ENCODE measurements around the gene GPRC5C.
"Not testable (repeated sequence)": the region's sequence is repeated elsewhere in the genome, so short reads cannot be mapped to it uniquely, and the experiment has no call there.

The GPRC5C gene

GRCh38 chr17:74394977-74395376 lies 36.9 kb upstream of the GPRC5C start:
- DNase-seq (ENCODE audit: low read depth): no peak
- H3K4me3 ChIP-seq (ENCODE audit: low read length): no peak overlapping the region
- no peak for TF ChIP-seq CTCF (conservative IDR thresholded peaks at IDR 0.05; ENCODE audit: low read length)

- TF ChIP-seq CTCF (conservative IDR thresholded peaks at IDR 0.05; ENCODE audit: low read length): no peak
- no peak for DNase-seq (ENCODE audit: low read depth)
- no peak overlapping the region for H3K4me3 ChIP-seq (ENCODE audit: low read length)
Measured at GRCh38 chr17:74396567-74396966, 35.3 kb upstream of the GPRC5C start.

- DNase-seq (ENCODE audit: low read depth): no peak
- H3K4me3 ChIP-seq (ENCODE audit: low read length): no peak overlapping the region
- no peak for TF ChIP-seq CTCF (conservative IDR thresholded peaks at IDR 0.05; ENCODE audit: low read length)
Measured at GRCh38 chr17:74402048-74402447, 29.8 kb upstream of the GPRC5C start.

- H3K4me3 ChIP-seq (ENCODE audit: low read length): no peak overlapping the region
- no peak for TF ChIP-seq CTCF (conservative IDR thresholded peaks at IDR 0.05; ENCODE audit: low read length)
- DNase-seq (ENCODE audit: low read depth): no peak
Measured at GRCh38 chr17:74403512-74404137, 28.3 kb upstream of the GPRC5C start.

GRCh38 chr17:74404218-74404617 lies 27.7 kb upstream of the GPRC5C start:
- no peak overlapping the region for H3K4me3 ChIP-seq (ENCODE audit: low read length)
- TF ChIP-seq CTCF (conservative IDR thresholded peaks at IDR 0.05; ENCODE audit: low read length): no peak
- DNase-seq (ENCODE audit: low read depth): no peak

- no peak for DNase-seq (ENCODE audit: low read depth)
- H3K4me3 ChIP-seq (ENCODE audit: low read length): no peak overlapping the region
- no peak for TF ChIP-seq CTCF (conservative IDR thresholded peaks at IDR 0.05; ENCODE audit: low read length)
Measured at GRCh38 chr17:74404789-74405188, 27.1 kb upstream of the GPRC5C start.

- DNase-seq (ENCODE audit: low read depth): not testable (repeated sequence)
Measured at GRCh38 chr17:74405311-74405710, 26.6 kb upstream of the GPRC5C start.

GRCh38 chr17:74407384-74407783 lies 24.5 kb upstream of the GPRC5C start:
- no peak for DNase-seq (ENCODE audit: low read depth)
- no peak overlapping the region for H3K4me3 ChIP-seq (ENCODE audit: low read length)
- TF ChIP-seq CTCF (conservative IDR thresholded peaks at IDR 0.05; ENCODE audit: low read length): no peak

More at GRCh38 chr17:74405311-74405710, 26.6 kb upstream of the GPRC5C start:
- not testable (repeated sequence) for H3K4me3 ChIP-seq (ENCODE audit: low read length)

Data from AG10803 (cell line).